Left lung (tissue), 10 donors: ENCODE data around the gene LTBP1. TPM values are rescaled to one million over a fixed set of nuclear protein-coding genes. Genes with fewer than 3 reads are reported as not detected.

Source experiments
- ATAC-seq: fragments of 200-7000 bp; cut with Tn5 transposase; one replicate; pipeline ENCODE4 v1.9.1; 2020; ENCODE audit warnings: moderate library complexity
- DNase-seq, 4 donors: peaks; one replicate each; pipeline ENCODE4 v3.0.0-alpha.2; 2013 to 2020
- H3K27ac ChIP-seq, 2 donors: fragments of 200-600 bp; sonication (generic) in 1 of 2; one replicate each; pipeline versions ENCODE4 v1.5.0 to v1.8.0; 2020 to 2021
- H3K27me3 ChIP-seq, 2 donors: fragments of 200-600 bp; sonication (generic) in 1 of 2; one replicate each; pipeline versions ENCODE4 v1.5.0 to v1.8.0; 2020 to 2021
- H3K36me3 ChIP-seq, 2 donors: fragments of 200-600 bp; sonication (generic) in 1 of 2; one replicate each; pipeline versions ENCODE4 v1.5.0 to v1.8.0; 2020 to 2021
- H3K4me1 ChIP-seq, 2 donors: fragments of 200-600 bp; one replicate each; pipeline ENCODE4 v1.8.0; 2021
- H3K4me3 ChIP-seq, 2 donors: fragments of 200-600 bp; sonication (generic) in 1 of 2; one replicate each; pipeline versions ENCODE4 v1.5.0 to v1.8.0; 2020 to 2021; ENCODE audit warnings: mild to moderate bottlenecking in 1 of 2
- H3K9me3 ChIP-seq, 2 donors: fragments of 200-600 bp; sonication (generic) in 1 of 2; one replicate each; pipeline versions ENCODE4 v1.5.0 to v1.8.0; 2020 to 2021
- intact Hi-C, 2 donors: fragments of 100-400 bp; cut with DNase I; formaldehyde crosslinking; loops; one replicate each; pipeline versions ENCODE4 v1.11.2 to v1.14.2; 2022
- polyA plus RNA-seq, 6 donors: library from polyadenylated mRNA; unstranded; fragments of 120-200 nt; gene quantifications; one replicate each; pipeline ENCODE4 v1.2.1, GENCODE V29; 2013; ENCODE audit not compliant: insufficient read length in 6 of 6
- total RNA-seq, 2 donors: library from RNA; stranded (reverse); fragmentation: NEBNext Ultra II Directional; extraction: Animal tissue kit (Norgen Biotek cat#: 25700); gene quantifications; one replicate each; pipeline ENCODE4 v1.2.1, GENCODE V29; 2021
- TF ChIP-seq, protein P1 (sequence below), 2 donors: fragments of 200-600 bp; sonication (generic) in 1 of 2; IDR thresholded peaks; one replicate each; pipeline versions ENCODE4 v1.5.0 to v1.8.0; 2021; ENCODE audit warnings: antibody characterized with exemption in 2 of 2
- donor health status: DM: no; HTN: yes; CAD: no.
- donor health status: DM: no; HTN: no; CAD: no.

LTBP1 gene
- total and polyA plus RNA-seq, 8 donors = 35.4 to 81.2 (median 50.9) TPM

- Histone ChIP-seq H3K36me3 (no peaks in the 10 kb centered on the region), H3K9me3 (no peaks in the 10 kb centered on the region), H3K27me3 (no peaks in the 10 kb centered on the region), H3K27ac (no peak overlapping the region), H3K4me3 (no peak overlapping the region), H3K4me1 (no peaks in the 10 kb centered on the region)
- no peak for DNase-seq
- no peak for ATAC-seq
- intact Hi-C loops = no loop called here
- TF ChIP-seq, protein P1, sequence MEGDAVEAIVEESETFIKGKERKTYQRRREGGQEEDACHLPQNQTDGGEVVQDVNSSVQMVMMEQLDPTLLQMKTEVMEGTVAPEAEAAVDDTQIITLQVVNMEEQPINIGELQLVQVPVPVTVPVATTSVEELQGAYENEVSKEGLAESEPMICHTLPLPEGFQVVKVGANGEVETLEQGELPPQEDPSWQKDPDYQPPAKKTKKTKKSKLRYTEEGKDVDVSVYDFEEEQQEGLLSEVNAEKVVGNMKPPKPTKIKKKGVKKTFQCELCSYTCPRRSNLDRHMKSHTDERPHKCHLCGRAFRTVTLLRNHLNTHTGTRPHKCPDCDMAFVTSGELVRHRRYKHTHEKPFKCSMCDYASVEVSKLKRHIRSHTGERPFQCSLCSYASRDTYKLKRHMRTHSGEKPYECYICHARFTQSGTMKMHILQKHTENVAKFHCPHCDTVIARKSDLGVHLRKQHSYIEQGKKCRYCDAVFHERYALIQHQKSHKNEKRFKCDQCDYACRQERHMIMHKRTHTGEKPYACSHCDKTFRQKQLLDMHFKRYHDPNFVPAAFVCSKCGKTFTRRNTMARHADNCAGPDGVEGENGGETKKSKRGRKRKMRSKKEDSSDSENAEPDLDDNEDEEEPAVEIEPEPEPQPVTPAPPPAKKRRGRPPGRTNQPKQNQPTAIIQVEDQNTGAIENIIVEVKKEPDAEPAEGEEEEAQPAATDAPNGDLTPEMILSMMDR (IDR thresholded peaks at IDR 0.05) = no peak
These were observed 62.5 kb downstream of the LTBP1 start for GRCh38 chr2:33009249-33009648.

- TF ChIP-seq, protein P1 (IDR thresholded peaks at IDR 0.05) = no peak
- no peaks in the 10 kb centered on the region for H3K27me3 ChIP-seq
- H3K4me3 ChIP-seq = no peak overlapping the region
- H3K9me3 ChIP-seq = no peaks in the 10 kb centered on the region
- no peak overlapping the region for H3K27ac ChIP-seq
- H3K4me1 ChIP-seq = no peaks in the 10 kb centered on the region
- H3K36me3 ChIP-seq = no peaks in the 10 kb centered on the region
- DNase-seq (no peak), ATAC-seq (no peak)
- intact Hi-C loops = no loop called here
These were observed 64.6 kb downstream of the LTBP1 start for GRCh38 chr2:33011373-33011772.

- intact Hi-C loops = no loop called here
- no peak overlapping the region for H3K27ac ChIP-seq
- no peaks in the 10 kb centered on the region for H3K36me3 ChIP-seq
- no peak for DNase-seq
- no peaks in the 10 kb centered on the region for H3K27me3 ChIP-seq
- H3K4me3 ChIP-seq = no peak overlapping the region
- ATAC-seq = no peak
- TF ChIP-seq, protein P1 (IDR thresholded peaks at IDR 0.05) = no peak
- no peaks in the 10 kb centered on the region for H3K4me1 ChIP-seq
- H3K9me3 ChIP-seq = no peaks in the 10 kb centered on the region
These were observed 65.2 kb downstream of the LTBP1 start for GRCh38 chr2:33011941-33012340.

DNA sequence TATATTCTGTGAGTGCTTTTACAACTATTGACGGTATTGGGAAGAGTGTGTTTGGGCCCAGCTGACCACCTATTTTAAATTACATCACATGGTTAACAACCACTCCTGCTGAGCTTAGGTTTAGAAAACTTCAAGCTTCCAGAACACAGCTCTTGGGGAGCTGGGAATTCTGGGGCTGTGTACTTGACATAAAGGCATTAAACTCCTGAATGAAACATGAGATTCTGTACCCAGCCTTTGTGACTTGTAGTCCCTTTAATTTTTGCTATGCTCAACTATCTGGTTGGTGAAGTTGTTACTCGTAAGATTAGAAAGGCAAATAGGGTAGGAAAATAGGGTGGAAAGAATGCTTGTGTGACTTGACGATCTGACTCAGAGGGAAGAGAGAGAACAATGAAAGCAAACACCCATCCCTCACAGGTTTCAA is 66.9 kb downstream of the LTBP1 start:
- intact Hi-C loops = no loop called here
- H3K4me3 ChIP-seq = no peak overlapping the region
- H3K4me1 ChIP-seq = no peaks in the 10 kb centered on the region
- no peaks in the 10 kb centered on the region for H3K36me3 ChIP-seq
- H3K9me3 ChIP-seq = no peaks in the 10 kb centered on the region
- TF ChIP-seq, protein P1 (IDR thresholded peaks at IDR 0.05) = no peak
- DNase-seq = no peak
- H3K27ac ChIP-seq = no peak overlapping the region
- no peak for ATAC-seq
- no peaks in the 10 kb centered on the region for H3K27me3 ChIP-seq

DNA sequence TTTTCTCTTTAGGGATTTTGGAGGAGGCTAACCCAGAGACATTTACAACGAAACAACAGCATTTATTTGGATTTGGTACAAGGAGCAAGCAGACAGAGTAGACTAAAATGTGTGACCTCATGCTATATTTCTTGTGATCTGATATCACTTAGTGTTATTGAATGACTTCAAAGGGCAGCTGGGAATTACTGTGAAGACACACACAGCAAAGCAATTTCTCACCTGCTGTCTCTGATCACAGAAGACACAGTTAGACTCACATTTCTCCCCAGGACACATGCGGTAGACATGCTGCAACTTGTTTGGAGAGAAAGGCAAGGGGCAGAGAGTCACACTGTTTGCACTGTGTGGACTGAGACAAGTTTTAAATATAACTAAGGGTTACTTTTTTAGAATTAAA is 67.5 kb downstream of the LTBP1 start:
- intact Hi-C loops = no loop called here
- TF ChIP-seq, protein P1 (IDR thresholded peaks at IDR 0.05) = no peak
- Histone ChIP-seq H3K27me3 (no peaks in the 10 kb centered on the region), H3K36me3 (no peaks in the 10 kb centered on the region), H3K9me3 (no peaks in the 10 kb centered on the region), H3K4me1 (no peaks in the 10 kb centered on the region), H3K27ac (no peak overlapping the region), H3K4me3 (no peak overlapping the region)
- ATAC-seq (no peak), DNase-seq (no peak)
